HL-60 (cell line): Measurements from ENCODE around the gene MAGEA6.

Experiments used
- CTCF ChIP-seq: IDR thresholded peaks from one replicate; pipeline ENCODE4 v1.5.1; 2011; ENCODE audit warnings: low read length, control low read depth, inconsistent platforms; ENCODE audit not compliant: insufficient read depth
- GABPA ChIP-seq: IDR thresholded peaks from 2 replicates; pipeline ENCODE4 v1.6.1; 2012; ENCODE audit warnings: low read depth

- no peak for TF ChIP-seq CTCF
- TF ChIP-seq GABPA = no peak
Observed at GRCh38 chrX:152798945-152799344, 29.5 kb upstream of the MAGEA6 start.
